WI38 (cell line): Measurements from ENCODE around the gene BCAS3.

ENCODE experiments used
- H3K4me3 ChIP-seq: 2 replicates; pipeline ENCODE4 v1.5.1; 2011; ENCODE audit warnings: low read depth, mild to moderate bottlenecking, control low read depth, low read length
- CTCF ChIP-seq: IDR thresholded peaks from 2 replicates; pipeline ENCODE4 v1.5.1; 2012; ENCODE audit warnings: low read depth, mild to moderate bottlenecking, control low read depth, low read length

The BCAS3 gene

GRCh38 chr17:61216066-61216465 lies 538.4 kb downstream of the BCAS3 start:
- H3K4me3 ChIP-seq, result no peak overlapping the region
- no peak for TF ChIP-seq CTCF

DNA sequence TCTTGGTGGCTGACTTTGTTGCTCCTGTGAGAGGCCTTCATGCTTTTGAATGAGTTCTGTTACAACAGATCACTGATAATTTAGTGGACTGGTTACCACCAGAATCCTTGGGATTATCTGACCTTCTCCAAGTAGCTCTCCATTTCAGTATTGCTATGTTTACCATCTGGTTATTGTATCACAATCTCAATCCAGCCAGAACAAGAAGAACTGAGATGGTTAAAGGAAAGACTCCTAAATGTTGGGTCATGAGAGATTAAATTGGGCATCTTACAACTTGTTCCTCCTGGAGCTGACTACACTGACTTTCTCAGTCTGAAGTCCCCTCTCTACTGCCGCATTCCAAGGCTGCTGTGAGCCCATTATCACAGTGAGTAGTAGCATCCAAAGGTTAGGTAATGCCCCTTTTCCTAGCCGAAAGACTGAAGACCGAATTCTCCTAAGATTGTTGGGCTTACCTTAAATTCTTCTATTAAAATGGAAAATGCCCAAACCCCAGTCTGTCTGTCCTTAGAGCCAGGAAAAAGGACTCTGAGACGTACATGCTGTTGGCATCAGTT lies 540.3 kb downstream of the BCAS3 start:
- no peak for TF ChIP-seq CTCF
- H3K4me3 ChIP-seq, result no peak overlapping the region

GRCh38 chr17:61218438-61218837 lies 540.8 kb downstream of the BCAS3 start:
- no peak for TF ChIP-seq CTCF
- no peak overlapping the region for H3K4me3 ChIP-seq

DNA sequence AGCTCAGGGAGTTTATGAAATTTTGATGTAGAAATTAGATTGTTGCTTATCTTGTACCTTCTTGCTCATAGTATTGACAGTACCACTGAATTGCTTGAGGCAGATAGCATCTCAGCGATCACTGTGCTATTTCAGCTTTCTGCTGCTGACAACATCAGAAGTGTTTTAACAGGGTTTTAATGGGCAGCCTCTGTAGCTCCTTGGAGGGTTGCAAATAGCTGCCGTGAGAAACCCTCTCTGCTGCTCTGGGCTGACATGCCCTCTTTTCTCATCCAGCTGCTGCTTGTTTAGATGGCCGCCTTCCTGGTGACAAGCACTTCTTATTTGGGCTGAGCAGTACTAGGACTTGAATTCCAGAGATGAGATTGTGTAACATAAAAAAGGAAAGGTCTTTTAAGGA lies 541.8 kb downstream of the BCAS3 start:
- H3K4me3 ChIP-seq, result no peak overlapping the region
- no peak for TF ChIP-seq CTCF

GRCh38 chr17:61221181-61221580 lies 543.5 kb downstream of the BCAS3 start:
- TF ChIP-seq CTCF, result no peak
- no peak overlapping the region for H3K4me3 ChIP-seq

DNA sequence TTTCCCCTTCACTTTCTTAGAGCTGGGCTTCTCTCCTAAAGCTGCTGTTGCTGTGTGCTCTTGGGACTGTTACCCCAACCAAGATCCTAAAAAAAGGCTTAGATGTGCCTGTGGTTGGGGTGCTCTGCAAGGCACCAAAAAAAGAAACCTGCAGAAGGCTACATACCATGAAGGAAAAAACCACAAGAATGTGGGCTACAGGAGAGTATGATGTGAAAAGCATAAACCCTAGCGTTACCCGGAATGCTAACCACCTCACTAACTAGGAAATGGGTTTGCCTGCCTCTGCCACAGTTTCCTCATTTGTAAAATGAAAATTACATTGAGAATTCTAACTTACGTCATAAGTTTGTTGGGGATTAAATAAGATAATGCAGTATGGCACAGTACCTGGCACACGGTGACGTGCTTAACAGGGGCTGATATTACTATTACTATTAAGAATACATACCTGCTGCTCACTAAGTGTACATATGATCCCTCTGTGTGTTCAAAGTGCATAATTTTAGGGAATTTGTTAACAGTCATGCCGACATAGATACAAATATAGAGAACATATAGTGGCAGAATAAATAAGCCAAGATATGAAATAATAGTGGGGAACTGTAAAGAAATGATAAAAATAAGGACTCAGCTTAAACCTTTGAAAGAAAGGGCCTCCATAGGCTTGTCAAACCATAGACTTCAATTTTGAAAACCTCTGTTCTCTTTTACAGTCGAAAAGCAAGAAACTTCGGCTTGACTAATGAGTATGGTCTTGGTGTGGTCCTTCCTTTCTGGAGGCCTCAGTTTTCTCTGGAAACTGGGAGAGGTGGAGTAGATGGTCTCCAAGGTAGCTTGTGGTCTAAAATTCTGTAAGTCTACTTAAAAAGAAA lies 544.2 kb downstream of the BCAS3 start:
- no peak overlapping the region for H3K4me3 ChIP-seq
- no peak for TF ChIP-seq CTCF

DNA sequence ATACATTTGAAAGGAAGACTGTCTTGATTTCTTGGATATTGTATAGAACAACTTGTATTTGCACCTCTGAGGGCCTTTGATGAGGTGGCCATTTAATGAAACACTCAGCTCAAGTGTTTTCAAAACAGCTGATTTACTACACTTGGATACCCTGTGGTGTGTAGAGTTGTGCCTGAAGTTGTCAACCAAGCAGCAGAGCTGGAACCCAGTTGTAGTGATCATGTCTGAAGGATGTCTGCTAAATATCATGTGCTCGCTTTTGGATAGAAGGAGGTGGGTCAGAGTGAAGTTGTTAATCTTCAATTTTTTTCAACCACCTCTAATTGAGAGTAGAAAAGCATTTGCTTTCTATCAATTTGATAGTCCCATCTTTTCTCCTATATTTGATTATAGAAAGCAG lies 546.1 kb downstream of the BCAS3 start:
- TF ChIP-seq CTCF, result no peak
- no peak overlapping the region for H3K4me3 ChIP-seq
